GM21381 (cell line): ENCODE measurements around the gene ZIC4.

Source experiments
- ATAC-seq: cut with Tn5 transposase; IDR thresholded peaks from one replicate; pipeline ENCODE4 v1.9.1; 2021; ENCODE audit warnings: mild to moderate bottlenecking, moderate library complexity; ENCODE audit not compliant: unreplicated experiment

ZIC4 gene

DNA sequence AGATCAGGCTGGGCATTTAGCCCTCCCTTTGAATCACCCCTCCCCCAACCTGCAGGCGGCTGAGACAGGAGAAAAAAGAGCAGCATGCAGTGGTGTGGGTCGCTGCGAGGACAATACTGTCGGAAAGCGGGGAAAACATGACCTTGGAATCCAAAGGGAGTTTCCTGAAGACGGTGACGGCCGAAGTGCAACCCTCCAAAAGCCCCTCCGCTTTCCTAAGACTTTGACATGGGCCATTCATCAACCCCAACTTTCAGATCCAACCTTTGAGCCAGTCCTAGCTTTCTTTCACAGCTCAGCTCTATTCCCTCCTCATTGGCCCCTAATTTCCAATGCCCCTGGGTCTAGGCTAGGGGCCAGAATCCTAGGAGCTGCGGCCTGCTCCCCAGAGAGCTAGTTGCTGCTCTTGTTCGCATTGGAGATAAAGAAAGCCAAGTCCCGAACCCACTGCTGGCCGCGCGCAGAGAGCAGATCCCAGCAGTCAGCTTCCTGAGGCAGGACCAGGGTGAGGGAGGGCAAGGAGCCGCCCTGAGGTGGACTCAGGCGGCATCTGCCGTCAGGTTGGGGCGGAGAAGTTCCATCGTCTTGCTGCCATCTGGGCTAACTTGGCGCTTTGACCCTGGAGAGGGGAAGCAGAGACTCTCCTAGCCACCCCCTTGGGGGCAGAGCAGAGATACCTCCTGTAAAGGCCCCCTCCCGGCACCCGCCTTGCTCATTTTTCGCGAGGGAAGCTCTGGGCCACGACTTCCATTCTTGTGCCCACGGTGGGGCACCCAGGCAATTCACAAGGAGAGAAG is 914 bp downstream of the ZIC4 start:
- no peak for ATAC-seq

GRCh38 chr3:147404800-147405230 is 1.5 kb downstream of the ZIC4 start:
- ATAC-seq = no peak

- no peak for ATAC-seq
These were observed 2.1 kb downstream of the ZIC4 start for GRCh38 chr3:147404000-147404799.

DNA sequence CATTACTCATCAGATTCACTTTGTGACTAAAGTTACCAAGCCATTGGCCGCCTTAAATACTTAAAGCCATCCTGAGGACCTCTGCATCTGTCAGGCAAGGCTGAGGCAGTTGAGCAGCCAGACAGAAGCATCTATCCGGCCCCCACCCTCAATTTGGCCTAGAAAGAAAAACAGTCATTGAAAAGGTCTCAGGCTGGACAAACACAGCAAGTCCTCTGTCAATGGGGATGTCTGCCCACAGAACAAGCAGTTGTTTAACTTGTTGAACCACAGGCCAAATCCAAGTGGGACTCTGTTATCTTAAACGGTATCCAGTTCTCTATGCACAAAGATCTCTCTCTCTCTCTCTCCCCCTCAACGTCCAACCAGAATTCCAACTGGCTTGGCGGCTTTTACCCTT is 2.8 kb downstream of the ZIC4 start:
- no peak for ATAC-seq

DNA sequence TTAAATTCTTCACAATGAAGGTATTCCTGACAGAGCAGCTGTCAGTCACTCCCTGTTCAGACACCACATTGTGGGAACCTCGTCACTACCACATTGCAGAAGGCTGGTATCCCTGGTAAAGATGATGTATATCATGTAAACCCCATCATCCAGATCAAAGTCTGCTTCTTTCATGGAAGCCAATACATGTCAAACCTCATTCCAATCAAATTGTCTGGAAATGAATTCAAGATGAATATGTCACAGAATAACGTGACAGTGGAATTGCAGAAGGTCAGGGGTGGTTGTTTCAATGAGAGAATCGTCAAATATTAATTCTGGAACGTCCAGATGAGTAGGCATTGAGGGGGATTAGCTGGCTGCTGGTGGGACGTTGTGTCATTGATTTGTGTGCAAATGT is 4.2 kb downstream of the ZIC4 start:
- no peak for ATAC-seq

- ATAC-seq = no peak
These were observed 4.9 kb downstream of the ZIC4 start for GRCh38 chr3:147401421-147401820.

DNA sequence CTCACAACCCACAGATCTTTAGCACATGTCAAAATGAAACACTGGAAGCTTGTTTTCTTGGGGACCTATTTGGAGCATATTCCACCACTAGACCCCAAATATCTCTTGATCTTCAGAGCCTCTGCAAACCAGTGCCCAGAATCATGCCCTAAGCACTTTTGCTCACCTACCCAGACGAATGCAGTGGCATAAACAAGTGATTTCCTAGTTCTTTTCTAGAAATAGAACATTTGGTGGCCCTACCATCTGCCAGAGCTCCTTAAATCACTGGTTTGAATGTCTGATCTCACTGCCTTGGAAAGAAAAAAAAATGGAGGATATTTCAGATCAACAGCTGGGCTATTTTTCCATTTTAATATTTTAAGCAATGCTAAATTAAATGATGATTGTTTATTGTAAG is 5.3 kb downstream of the ZIC4 start:
- no peak for ATAC-seq

DNA sequence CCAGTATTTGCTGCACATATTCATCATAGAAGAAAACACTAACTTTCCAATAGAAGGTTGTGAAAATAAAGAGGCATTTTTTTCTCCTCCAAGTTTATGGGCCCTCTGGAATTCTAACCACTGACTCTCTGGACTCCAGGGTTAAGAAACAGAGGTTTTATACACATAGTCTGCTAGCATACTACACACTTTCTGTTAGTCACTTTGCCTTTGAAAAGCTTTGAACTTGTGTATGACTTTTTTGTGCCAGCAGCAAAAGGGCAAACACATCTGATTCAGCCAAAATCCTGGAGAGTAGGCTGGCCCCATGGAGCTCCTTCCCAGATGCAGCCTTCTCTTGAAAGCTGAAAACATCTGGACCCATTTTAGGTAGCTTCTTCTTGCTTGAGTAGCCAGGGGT is 6.2 kb downstream of the ZIC4 start:
- ATAC-seq = no peak

DNA sequence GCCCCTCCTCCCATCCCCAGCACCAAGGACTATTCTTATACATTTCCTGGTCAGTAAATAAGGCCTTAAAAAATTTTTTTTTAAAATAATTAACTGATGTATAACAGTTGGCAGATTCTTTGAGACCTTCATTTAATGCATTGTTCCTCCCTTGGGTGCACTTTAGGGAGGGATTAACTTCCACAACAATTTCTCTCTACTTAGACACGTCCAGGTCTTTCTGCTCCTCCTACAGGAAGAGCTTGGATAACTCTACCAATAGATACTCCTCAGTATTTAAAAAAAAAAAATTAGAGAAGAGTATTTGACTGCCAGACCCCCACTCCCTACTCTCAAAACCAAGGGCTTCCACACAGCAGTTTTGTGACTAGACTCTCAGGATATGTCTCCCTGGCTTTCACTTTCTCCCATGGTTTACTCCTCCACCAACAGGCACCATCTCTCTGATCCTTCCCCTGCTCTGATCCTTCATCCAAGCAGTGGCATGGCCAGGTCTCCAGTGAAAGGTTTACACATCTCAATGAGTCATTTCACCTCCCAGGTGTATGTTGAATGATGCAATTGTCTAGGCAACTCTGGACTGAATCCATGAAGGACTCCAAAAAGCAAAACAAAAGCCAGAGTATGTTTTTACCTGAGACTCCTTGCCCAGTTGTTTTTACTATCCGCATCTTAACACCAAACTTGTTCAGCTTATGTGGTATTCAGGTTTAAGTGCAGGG is 7.4 kb downstream of the ZIC4 start:
- ATAC-seq = no peak

- no peak for ATAC-seq
These were observed 8.2 kb downstream of the ZIC4 start for GRCh38 chr3:147397875-147398812.

DNA sequence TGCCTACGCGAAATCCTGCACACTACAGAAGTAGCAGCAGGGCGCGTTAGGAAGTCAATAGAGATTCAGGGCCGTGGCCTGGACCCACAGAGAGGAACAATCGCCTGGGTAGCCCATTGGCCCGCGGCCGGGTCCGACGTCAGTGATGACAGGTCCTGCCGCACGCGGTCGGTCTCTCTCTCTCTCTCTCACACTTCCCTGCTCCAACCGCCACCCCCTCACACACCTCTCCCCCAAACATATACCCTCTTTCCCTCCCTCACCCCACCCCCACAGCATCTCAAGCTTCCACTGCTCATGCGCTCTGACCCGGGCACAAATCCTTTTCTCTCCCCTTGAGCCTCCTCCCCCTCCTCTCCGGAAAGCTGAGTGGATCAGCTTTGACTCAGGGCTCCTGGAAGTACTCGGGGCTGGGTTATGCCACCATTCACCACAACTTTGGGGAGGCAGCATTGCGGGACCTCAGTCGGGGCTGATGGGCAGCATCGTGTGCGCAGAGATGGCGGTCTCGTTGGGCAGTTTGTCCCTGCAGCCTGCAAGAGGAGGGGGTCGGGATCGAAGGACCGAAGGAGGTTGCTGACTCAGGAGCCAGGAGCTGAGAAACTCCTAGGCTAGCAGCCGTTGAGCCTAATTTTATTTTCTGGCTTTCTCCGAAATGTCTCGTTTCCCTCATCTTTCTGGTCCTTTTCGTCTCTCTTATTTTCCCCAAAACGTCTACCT is 9.0 kb downstream of the ZIC4 start:
- no peak for ATAC-seq

DNA sequence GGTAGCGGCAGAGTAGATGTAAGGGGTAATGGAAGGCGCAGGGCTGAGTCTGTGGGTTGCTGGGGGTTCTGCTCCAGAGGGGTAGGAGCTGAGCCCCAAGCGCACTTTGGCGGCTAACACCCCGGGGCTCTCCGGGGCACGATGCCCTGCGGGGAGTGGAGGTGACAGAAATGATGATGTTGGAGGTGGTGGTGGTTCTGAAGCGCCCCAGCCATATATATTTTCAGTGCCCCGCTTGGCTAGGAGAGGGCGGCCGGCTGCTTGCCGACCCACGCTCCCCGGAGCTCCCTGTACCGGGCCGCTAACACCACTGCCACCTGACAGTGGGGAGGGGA is 9.7 kb downstream of the ZIC4 start:
- no peak for ATAC-seq

DNA sequence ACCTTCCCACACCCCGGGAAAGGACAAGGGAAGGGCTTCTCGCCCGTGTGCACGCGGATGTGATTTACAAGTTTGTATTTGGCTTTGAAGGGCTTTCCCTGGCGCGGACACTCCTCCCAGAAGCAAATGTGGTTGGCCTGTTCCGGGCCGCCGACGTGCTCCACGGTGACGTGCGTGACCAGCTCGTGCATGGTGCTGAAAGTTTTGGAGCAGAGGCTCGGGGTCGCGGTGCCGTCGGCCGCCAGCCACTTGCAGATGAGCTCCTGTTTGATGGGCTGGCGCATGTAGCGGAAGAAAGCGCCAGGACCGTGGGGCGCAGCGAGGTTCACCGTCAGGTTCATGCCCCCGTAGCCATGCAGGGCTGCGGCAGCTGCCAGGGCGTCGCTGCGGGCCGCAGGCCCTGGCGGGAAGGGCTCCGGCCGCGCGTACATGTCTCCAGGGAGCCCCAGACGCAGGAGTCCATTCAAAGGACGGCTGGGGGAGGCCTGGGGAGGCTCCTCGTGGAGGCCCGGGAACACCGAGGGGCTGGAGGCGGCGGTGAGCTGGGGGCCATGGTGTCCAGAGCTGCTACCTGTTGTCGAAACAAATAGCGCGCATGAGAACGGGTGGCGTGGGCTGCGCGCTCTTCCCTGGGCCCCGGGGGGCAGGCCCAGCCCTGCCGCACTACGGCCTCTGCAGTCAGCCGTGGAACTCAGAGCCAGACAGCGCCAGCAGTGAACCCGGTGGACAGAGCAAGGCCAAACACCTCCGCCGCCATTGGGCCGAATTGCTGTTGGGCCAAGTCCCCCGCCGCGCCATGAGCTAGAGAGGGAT is 10.2 kb downstream of the ZIC4 start:
- ATAC-seq = no peak

- ATAC-seq = no peak
These were observed 11.5 kb downstream of the ZIC4 start for GRCh38 chr3:147394884-147395225.

GRCh38 chr3:147393943-147394883 is 12.1 kb downstream of the ZIC4 start:
- ATAC-seq = no peak

- ATAC-seq = no peak
These were observed 12.9 kb downstream of the ZIC4 start for GRCh38 chr3:147393261-147393942.

DNA sequence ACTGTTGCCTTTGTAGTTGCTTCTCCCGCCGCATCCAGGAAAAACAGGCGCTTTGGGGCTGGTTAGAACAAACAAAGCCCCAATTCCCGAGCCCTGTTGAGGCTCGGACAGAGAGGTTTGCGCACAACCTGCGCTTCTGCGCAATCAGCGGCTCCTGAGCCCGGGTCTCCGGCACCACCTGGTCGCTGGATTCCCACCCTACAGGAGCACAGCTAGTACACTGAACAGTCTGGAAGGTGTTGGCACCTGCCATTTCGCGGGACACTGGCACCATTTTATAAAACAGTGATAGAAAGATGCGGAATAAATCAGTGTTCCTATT is 13.8 kb downstream of the ZIC4 start:
- no peak for ATAC-seq
